ENCODE results near the gene HIP1R. TPM values are rescaled to one million over a fixed set of nuclear protein-coding genes. Genes with fewer than 3 reads are reported as not detected.

The HIP1R gene
- total and polyA plus RNA-seq, 10 of the 15 experiments (the other 5 are each of a cell fraction or from before 2014, with no cell fraction given): 0.18 to 27.7 (median 11.7) TPM

- no peaks in the 10 kb centered on the region for H3K79me2 ChIP-seq (ENCODE audit: control insufficient read depth, insufficient read depth, low read length)
- no peaks in the 10 kb centered on the region for H3K27me3 ChIP-seq (replicated peaks in 1 of 2; ENCODE audit: control insufficient read depth in 2 of 2, insufficient read depth in 2 of 2, low read length in 1 of 2)
- FAIRE-seq (peak; percentile 85), DNase-seq (ENCODE audit: low read depth, low spot score) (no peak), ATAC-seq (peak; percentile 89)
- intact Hi-C loops (cut with micrococcal nuclease; ENCODE audit: unreplicated experiment) (no loop called here), in situ Hi-C loops (cut with MboI) (no loop called here)
- BruUV-seq (replicated peaks): no TSS peak
- H3K4me1 ChIP-seq (ENCODE audit: control insufficient read depth, insufficient read depth, low read length): peaks cover 10% of the 10 kb centered on the region
- no peak overlapping the region for H2AFZ ChIP-seq (ENCODE audit: control insufficient read depth, low read depth, low read length)
- POLR2A ChIA-PET: no interaction called here
- H3K36me3 ChIP-seq (ENCODE audit: control insufficient read depth in 2 of 2, insufficient read depth in 2 of 2, low read length in 1 of 2): no peaks in the 10 kb centered on the region
- no peaks in the 10 kb centered on the region for H4K20me1 ChIP-seq (ENCODE audit: control insufficient read depth, insufficient read depth)
- no peaks in the 10 kb centered on the region for H3K9me3 ChIP-seq (replicated peaks; ENCODE audit: control insufficient read depth, insufficient read depth, low read length)
- CTCF ChIA-PET: interaction anchor here (0.7 to 1.3 kb wide), 2 partner anchors 8 to 10 kb away, joined by 3 to 5 read pairs; no protein-coding TSS in a partner anchor
- no peak overlapping the region for H3K27ac ChIP-seq (ENCODE audit: control insufficient read depth, insufficient read depth)
- no peak for TF ChIP-seq CREB1 (IDR thresholded peaks at IDR 0.05; ENCODE audit: low read depth)
- TF ChIP-seq SMARCA5 (IDR thresholded peaks at IDR 0.05): peak; percentile 43; the same call in 1 of the 2 replicates
- TF ChIP-seq RUNX3 (IDR thresholded peaks at IDR 0.05; ENCODE audit: low read length): peak; percentile 33; the same call in 1 of the 2 replicates
- H3K4me2 ChIP-seq (ENCODE audit: control insufficient read depth, insufficient read depth): 0 out of 2 replicates have a peak overlapping the region, but pooled peaks have one; percentile 15
- SMC1A ChIA-PET (ENCODE audit: uncharacterized antibody, unreplicated experiment): interaction anchor here (0.7 to 0.9 kb wide), 2 partner anchors 26 to 169 kb away, joined by 3 read pairs; no protein-coding TSS in a partner anchor
- RAD21 ChIA-PET (ENCODE audit: unreplicated experiment): no interaction called here
- H3K9ac ChIP-seq (ENCODE audit: control insufficient read depth, insufficient read depth, low read length): no peak overlapping the region
- 59% methylated on average over 7 of the region's 7 CpGs for WGBS (ENCODE audit: insufficient coverage, insufficient replicate concordance, low lambda C conversion rate, missing lambda C conversion rate)
- no peak overlapping the region for H3K4me3 ChIP-seq
These were observed 49.8 kb upstream of the HIP1R start for GRCh38 chr12:122785503-122785902.

- no peak for FAIRE-seq
- ATAC-seq: no peak
- CTCF ChIA-PET: interaction anchor here (1.1 kb wide), 1 partner anchor 15 kb away, joined by 3 read pairs; no protein-coding TSS in a partner anchor
These were observed 46.9 kb upstream of the HIP1R start for GRCh38 chr12:122788387-122788786.

More at GRCh38 chr12:122788387-122788786, 46.9 kb upstream of the HIP1R start:
- WGBS (ENCODE audit: insufficient coverage, insufficient replicate concordance, low lambda C conversion rate, missing lambda C conversion rate): 89% methylated on average over 4 of the region's 4 CpGs
- Histone ChIP-seq H3K36me3 (ENCODE audit: control insufficient read depth in 2 of 2, insufficient read depth in 2 of 2, low read length in 1 of 2) (no peaks in the 10 kb centered on the region), H3K4me2 (ENCODE audit: control insufficient read depth, insufficient read depth) (no peak overlapping the region), H3K27me3 (replicated peaks in 1 of 2; ENCODE audit: control insufficient read depth in 2 of 2, insufficient read depth in 2 of 2, low read length in 1 of 2) (no peaks in the 10 kb centered on the region), H3K4me1 (ENCODE audit: control insufficient read depth, insufficient read depth, low read length) (peaks cover 10% of the 10 kb centered on the region), H3K79me2 (ENCODE audit: control insufficient read depth, insufficient read depth, low read length) (no peaks in the 10 kb centered on the region), H3K4me3 (no peak overlapping the region), H2AFZ (ENCODE audit: control insufficient read depth, low read depth, low read length) (no peak overlapping the region), H3K9ac (ENCODE audit: control insufficient read depth, insufficient read depth, low read length) (no peak overlapping the region), H3K27ac (ENCODE audit: control insufficient read depth, insufficient read depth) (no peak overlapping the region), H4K20me1 (ENCODE audit: control insufficient read depth, insufficient read depth) (no peaks in the 10 kb centered on the region), H3K9me3 (replicated peaks; ENCODE audit: control insufficient read depth, insufficient read depth, low read length) (no peaks in the 10 kb centered on the region)
- in situ Hi-C loops (cut with MboI): no loop called here
- intact Hi-C loops (cut with micrococcal nuclease; ENCODE audit: unreplicated experiment): no loop called here
- ChIA-PET RAD21 (ENCODE audit: unreplicated experiment) (no interaction called here), POLR2A (no interaction called here), SMC1A (ENCODE audit: uncharacterized antibody, unreplicated experiment) (interaction anchor here (0.9 kb wide), 1 partner anchor 26 kb away, joined by 3 read pairs; no protein-coding TSS in a partner anchor)
- BruUV-seq (replicated peaks): no TSS peak
- TF ChIP-seq BCL3 (IDR thresholded peaks at IDR 0.05; ENCODE audit: borderline replicate concordance, insufficient read depth, low read depth, low read length, poor library complexity, severe bottlenecking): no peak
- no peak for TF ChIP-seq ZBTB4 (CRISPR knock-in tag; IDR thresholded peaks at IDR 0.05)
- TF ChIP-seq MTA2 (IDR thresholded peaks at IDR 0.05; ENCODE audit: low read depth): no peak
- no peak for DNase-seq (ENCODE audit: low read depth, low spot score)

Data from GM12878 (cell line).